ENCODE data around the gene TSPAN9. TPM values are rescaled to one million over a fixed set of nuclear protein-coding genes. Genes with fewer than 3 reads are reported as not detected.

Gene TSPAN9
- total RNA-seq, 1 donor from 2014 or later: 31.7 TPM

GRCh38 chr12:3204730-3205531 lies 127.8 kb downstream of the TSPAN9 start:
- H3K27me3 Mint-ChIP-seq: peaks cover 36% of the 10 kb centered on the region
- peaks cover 36% of the 10 kb centered on the region for H3K4me1 Mint-ChIP-seq (ENCODE audit: unreplicated experiment)
- TF ChIP-seq CTCF (conservative IDR thresholded peaks at IDR 0.05): no peak
- peak overlapping the region; percentile 64 for H3K4me3 Mint-ChIP-seq
- H3K27ac Mint-ChIP-seq: peak overlapping the region; percentile 67
- no peak for DNase-seq (ENCODE audit: extremely low spot score, unreplicated experiment)
- peaks cover 6% of the 10 kb centered on the region for H3K36me3 Mint-ChIP-seq
- no peaks in the 10 kb centered on the region for H3K9me3 Mint-ChIP-seq

- Mint-ChIP-seq H3K4me1 (ENCODE audit: unreplicated experiment) (peaks cover 36% of the 10 kb centered on the region), H3K27ac (peak overlapping the region; percentile 48), H3K27me3 (peaks cover 33% of the 10 kb centered on the region), H3K9me3 (no peaks in the 10 kb centered on the region), H3K36me3 (peaks cover 9% of the 10 kb centered on the region), H3K4me3 (no peak overlapping the region)
- no peak for DNase-seq (ENCODE audit: extremely low spot score, unreplicated experiment)
- no peak for TF ChIP-seq CTCF (conservative IDR thresholded peaks at IDR 0.05)
These were observed 128.8 kb downstream of the TSPAN9 start for GRCh38 chr12:3205742-3206519.

GRCh38 chr12:3206536-3207072 lies 129.4 kb downstream of the TSPAN9 start:
- H3K4me3 Mint-ChIP-seq: peak overlapping the region; percentile 6
- H3K9me3 Mint-ChIP-seq: no peaks in the 10 kb centered on the region
- DNase-seq (ENCODE audit: extremely low spot score, unreplicated experiment): no peak
- peaks cover 32% of the 10 kb centered on the region for H3K4me1 Mint-ChIP-seq (ENCODE audit: unreplicated experiment)
- H3K36me3 Mint-ChIP-seq: peaks cover 9% of the 10 kb centered on the region
- H3K27ac Mint-ChIP-seq: peak overlapping the region; percentile 48
- TF ChIP-seq CTCF (conservative IDR thresholded peaks at IDR 0.05): no peak
- H3K27me3 Mint-ChIP-seq: peaks cover 27% of the 10 kb centered on the region

GRCh38 chr12:3207175-3207574 lies 130.0 kb downstream of the TSPAN9 start:
- TF ChIP-seq CTCF (conservative IDR thresholded peaks at IDR 0.05): no peak
- no peak for DNase-seq (ENCODE audit: extremely low spot score, unreplicated experiment)
- no peak overlapping the region for H3K4me3 Mint-ChIP-seq
- peaks cover 26% of the 10 kb centered on the region for H3K4me1 Mint-ChIP-seq (ENCODE audit: unreplicated experiment)
- peaks cover 21% of the 10 kb centered on the region for H3K27me3 Mint-ChIP-seq
- H3K27ac Mint-ChIP-seq: no peak overlapping the region
- peaks cover 9% of the 10 kb centered on the region for H3K36me3 Mint-ChIP-seq
- no peaks in the 10 kb centered on the region for H3K9me3 Mint-ChIP-seq

GRCh38 chr12:3207858-3208257 lies 130.7 kb downstream of the TSPAN9 start:
- no peaks in the 10 kb centered on the region for H3K9me3 Mint-ChIP-seq

More at GRCh38 chr12:3207858-3208257, 130.7 kb downstream of the TSPAN9 start:
- H3K27me3 Mint-ChIP-seq: peaks cover 19% of the 10 kb centered on the region
- no peak for TF ChIP-seq CTCF (conservative IDR thresholded peaks at IDR 0.05)
- peaks cover 12% of the 10 kb centered on the region for H3K36me3 Mint-ChIP-seq
- no peak overlapping the region for H3K4me3 Mint-ChIP-seq
- peaks cover 30% of the 10 kb centered on the region for H3K4me1 Mint-ChIP-seq (ENCODE audit: unreplicated experiment)
- no peak for DNase-seq (ENCODE audit: extremely low spot score, unreplicated experiment)
- H3K27ac Mint-ChIP-seq: peak overlapping the region; percentile 53

Measured in type B pancreatic cell (in vitro differentiated cells).